GM12878 (cell line): ENCODE results near the gene KCNH4. TPM values are rescaled to one million over a fixed set of nuclear protein-coding genes. Genes with fewer than 3 reads are reported as not detected.

Source experiments
- ATAC-seq: fragments of 200-7000 bp; cut with Tn5 transposase; 3 replicates; pipeline ENCODE4 v1.9.1; 2020; ENCODE audit warnings: mild to moderate bottlenecking, moderate library complexity
- BruUV-seq: library from RNA; stranded (reverse); fragments of 400-500 nt; replicated peaks from 2 replicates; lab custom pipeline; 2021; lab: Mats Ljungman, UMichigan
- CTCF ChIA-PET: fragments of 300-600 bp; sonication (Branson Sonifier 250); formaldehyde crosslinking; extraction: SDS; loops from one replicate; lab custom pipeline; 2021; ENCODE audit warnings: inconsistent platforms; lab: Yijun Ruan, JAX
- POLR2A ChIA-PET: fragments of 350-600 bp; formaldehyde crosslinking; extraction: SDS; loops from one replicate; lab custom pipeline; 2021; ENCODE audit warnings: inconsistent platforms; lab: Charles Lee
- RAD21 ChIA-PET: fragments of 300-600 bp; sonication (Branson Sonifier 250); formaldehyde crosslinking; loops from one replicate; lab custom pipeline; 2023; ENCODE audit warnings: antibody characterized with exemption; ENCODE audit not compliant: unreplicated experiment; lab: Charles Lee
- SMC1A ChIA-PET: fragments of 300-600 bp; sonication (Branson Sonifier 250); formaldehyde crosslinking; loops from one replicate; lab custom pipeline; 2023; ENCODE audit not compliant: unreplicated experiment, uncharacterized antibody; lab: Charles Lee
- DNase-seq: peaks from one replicate; pipeline ENCODE4 v3.0.0-alpha.2; 2011; ENCODE audit warnings: low read depth, low spot score
- FAIRE-seq: peaks from 3 replicates; lab custom pipeline; 2011; peaks lifted over from hg19 to GRCh38; lab: Jason Lieb, UNC
- H2AFZ ChIP-seq: 2 replicates; pipeline ENCODE4 v1.6.0; 2011; ENCODE audit warnings: low read depth, low read length, control low read depth; ENCODE audit not compliant: control insufficient read depth
- H3K27ac ChIP-seq: 2 replicates; pipeline ENCODE4 v1.5.1; 2011; ENCODE audit warnings: control low read depth; ENCODE audit not compliant: control insufficient read depth, insufficient read depth
- H3K27me3 ChIP-seq, 2 experiments: replicated peaks in 1 of 2; 2 replicates each; pipeline versions ENCODE4 v1.6.0 to v1.6.1; 2011; ENCODE audit warnings: low read length in 1 of 2; ENCODE audit not compliant: control insufficient read depth in 2 of 2, insufficient read depth in 2 of 2
- H3K36me3 ChIP-seq, 2 experiments: 2 replicates each; pipeline ENCODE4 v1.5.1; 2011; ENCODE audit warnings: low read length in 1 of 2; ENCODE audit not compliant: control insufficient read depth in 2 of 2, insufficient read depth in 2 of 2
- H3K4me1 ChIP-seq: 2 replicates; pipeline ENCODE4 v1.6.1; 2011; ENCODE audit warnings: mild to moderate bottlenecking, low read length, moderate library complexity, mixed read lengths; ENCODE audit not compliant: control insufficient read depth, insufficient read depth
- H3K4me2 ChIP-seq: 2 replicates; pipeline ENCODE4 v1.6.0; 2011; ENCODE audit warnings: control low read depth; ENCODE audit not compliant: control insufficient read depth, insufficient read depth
- H3K4me3 ChIP-seq: fragments of 200-600 bp; sonication (generic); 2 replicates; pipeline ENCODE4 v1.5.1; 2016
- H3K79me2 ChIP-seq: 2 replicates; pipeline ENCODE4 v1.6.0; 2011; ENCODE audit warnings: low read length; ENCODE audit not compliant: control insufficient read depth, insufficient read depth
- H3K9ac ChIP-seq: 2 replicates; pipeline ENCODE4 v1.8.0; 2011; ENCODE audit warnings: low read length, control low read depth, mixed read lengths; ENCODE audit not compliant: control insufficient read depth, insufficient read depth
- H3K9me3 ChIP-seq: replicated peaks from 3 replicates; pipeline ENCODE4 v1.5.1; 2011; ENCODE audit warnings: mild to moderate bottlenecking, low read length; ENCODE audit not compliant: control insufficient read depth, insufficient read depth
- H4K20me1 ChIP-seq: 2 replicates; pipeline ENCODE4 v1.6.0; 2011; ENCODE audit not compliant: control insufficient read depth, insufficient read depth
- FOS ChIP-seq: IDR thresholded peaks from 3 replicates; pipeline ENCODE4 v1.6.1; 2011; ENCODE audit warnings: borderline replicate concordance; ENCODE audit not compliant: insufficient read length; ENCODE audit errors: extremely low read depth
- MYC ChIP-seq: IDR thresholded peaks from 2 replicates; pipeline ENCODE4 v1.6.1; 2011; ENCODE audit warnings: mild to moderate bottlenecking, low read length, moderate library complexity, inconsistent platforms; ENCODE audit not compliant: insufficient read depth, insufficient replicate concordance, insufficient read length, severe bottlenecking
- NFIC ChIP-seq: IDR thresholded peaks from 2 replicates; pipeline ENCODE4 v1.6.1; 2012; ENCODE audit warnings: low read depth, mild to moderate bottlenecking, inconsistent platforms, low read length, moderate library complexity
- NFYA ChIP-seq: IDR thresholded peaks from 2 replicates; pipeline ENCODE4 v1.6.1; 2011; ENCODE audit warnings: low read depth, mild to moderate bottlenecking, low read length, improper control_type of control experiment, borderline replicate concordance
- PAX5 ChIP-seq: IDR thresholded peaks from 2 replicates; pipeline ENCODE4 v1.6.1; 2011; ENCODE audit warnings: low read depth, low read length, borderline replicate concordance
- POU2F2 ChIP-seq: IDR thresholded peaks from 3 replicates; pipeline ENCODE4 v1.6.1; 2011; ENCODE audit warnings: low read depth, mild to moderate bottlenecking, low read length, borderline replicate concordance
- RBBP5 ChIP-seq: fragments of 200-600 bp; sonication (generic); conservative IDR thresholded peaks from 2 replicates; pipeline ENCODE4 v1.6.1; 2016
- WGBS: methylation state at CpG from one replicate; pipeline ENCODE4 v1.1.6; 2016; ENCODE audit warnings: low lambda C conversion rate; ENCODE audit not compliant: insufficient replicate concordance, insufficient coverage; ENCODE audit errors: missing lambda C conversion rate; 5-methylcytosine and 5-hydroxymethylcytosine counted together
- in situ Hi-C: fragments of 300-500 bp; cut with MboI; formaldehyde crosslinking; loops from 9 replicates; pipeline ENCODE4 v1.14.3; 2018; ENCODE audit warnings: mixed read lengths
- intact Hi-C: fragments of 100-400 bp; cut with micrococcal nuclease; formaldehyde crosslinking; loops from one replicate; pipeline ENCODE4 v1.14.2; 2022; ENCODE audit not compliant: unreplicated experiment
- polyA plus RNA-seq, 11 experiments: library from polyadenylated mRNA; depleted of rRNA in 4 of 11; unstranded in 6 of 11; stranded (reverse) in 5 of 11; fragments of >200 nt; fragmentation: Nextera tagmentation in 4 of 11; fragmentation: Illumina TruSeq in 1 of 11; extraction: Ambion mirVana in 4 of 11; extraction: Trizol in 1 of 11; gene quantifications; 1 replicate in 1 of 11; 2 replicates in 10 of 11; pipeline versions ENCODE4 v1.2.1 to v1.2.3, GENCODE V29; 2011 to 2016; ENCODE audit warnings: inconsistent platforms in 2 of 11, missing spikeins in 2 of 11, low read depth in 1 of 11
- total RNA-seq, 4 experiments: library from RNA; depleted of rRNA in 3 of 4; stranded (reverse); fragments of >200 nt in 3 of 4; fragmentation: Illumina TruSeq in 1 of 4; extraction: Trizol in 1 of 4; gene quantifications; 2 replicates each; pipeline versions ENCODE4 v1.2.1 to v1.2.3, GENCODE V29; 2013 to 2021
- TF ChIP-seq, protein P1 (sequence below): fragments of 450-650 bp; formaldehyde crosslinking; IDR thresholded peaks from 2 replicates; pipeline ENCODE4 v1.5.0; 2022; ENCODE audit warnings: mild to moderate bottlenecking, missing genetic modification characterization

Gene KCNH4
- total and polyA plus RNA-seq, 10 of the 15 experiments (the other 5 are each of a cell fraction or from before 2014, with no cell fraction given), result 0.03 to 0.88 (median 0.10) TPM; not detected in 2

DNA sequence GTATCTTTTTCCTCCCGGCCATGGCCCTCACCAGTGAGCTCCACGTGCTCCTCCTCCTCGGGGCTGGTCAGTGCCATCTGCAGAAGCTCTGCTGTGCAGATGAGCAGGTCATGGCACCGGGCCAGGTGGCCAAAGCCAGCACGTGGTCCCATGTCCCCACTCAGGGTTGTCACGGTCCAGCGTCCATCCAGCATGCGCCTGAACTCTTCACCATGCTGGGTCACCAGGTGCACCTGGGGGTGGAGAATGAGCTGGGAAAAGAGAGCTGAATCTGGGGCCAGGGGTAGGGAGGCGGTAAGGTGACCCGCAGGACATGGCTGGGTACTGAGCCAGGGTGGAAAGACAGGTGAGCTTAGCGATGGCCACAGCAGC lies 69.7 kb downstream of the KCNH4 start:
- peaks cover 34% of the 10 kb centered on the region for H3K4me1 ChIP-seq
- ChIA-PET POLR2A (interaction anchor here (1.9 to 3.5 kb wide), 3 partner anchors 10 to 145 kb away, joined by 7 to 23 read pairs (median 9); partner anchors contain the start of genes CNP, DNAJC7 and KAT2A), CTCF (interaction anchor here (0.6 to 7.5 kb wide), 9 partner anchors 9 to 418 kb away, joined by 3 to 61 read pairs (median 5); partner anchors contain the start of genes DNAJC7 and KCNH4), RAD21 (interaction anchor here (0.9 to 1.9 kb wide), 9 partner anchors 9 to 181 kb away, joined by 3 to 8 read pairs (median 4); partner anchors contain the start of genes KAT2A, NKIRAS2 and ODAD4), SMC1A (interaction anchor here (0.6 to 3.3 kb wide), 6 partner anchors 45 to 621 kb away, joined by 3 to 17 read pairs (median 6); partner anchors contain the start of gene DNAJC7)
- H3K4me2 ChIP-seq, result peak overlapping the region; percentile 75
- no TSS peak for BruUV-seq
- H3K4me3 ChIP-seq, result peak overlapping the region; percentile 79; the same call in 1 of the 2 replicates
- FAIRE-seq, result no peak
- no peaks in the 10 kb centered on the region for H3K27me3 ChIP-seq
- no peaks in the 10 kb centered on the region; the same call in 2 of the 3 replicates for H3K9me3 ChIP-seq
- no peak for DNase-seq
- H3K9ac ChIP-seq, result peak overlapping the region; percentile 94; the same call in 1 of the 2 replicates
- peaks cover 2 to 3% of the 10 kb centered on the region in 2 experiments; a peak in 2 of 4 replicates for H3K36me3 ChIP-seq
- no peak for ATAC-seq
- no peak overlapping the region for H2AFZ ChIP-seq
- H3K27ac ChIP-seq, result peak overlapping the region; percentile 98
- no peaks in the 10 kb centered on the region for H4K20me1 ChIP-seq
- WGBS, result 96% methylated on average over 11 of the region's 11 CpGs
- no peak for TF ChIP-seq RBBP5
- TF ChIP-seq, protein P1, sequence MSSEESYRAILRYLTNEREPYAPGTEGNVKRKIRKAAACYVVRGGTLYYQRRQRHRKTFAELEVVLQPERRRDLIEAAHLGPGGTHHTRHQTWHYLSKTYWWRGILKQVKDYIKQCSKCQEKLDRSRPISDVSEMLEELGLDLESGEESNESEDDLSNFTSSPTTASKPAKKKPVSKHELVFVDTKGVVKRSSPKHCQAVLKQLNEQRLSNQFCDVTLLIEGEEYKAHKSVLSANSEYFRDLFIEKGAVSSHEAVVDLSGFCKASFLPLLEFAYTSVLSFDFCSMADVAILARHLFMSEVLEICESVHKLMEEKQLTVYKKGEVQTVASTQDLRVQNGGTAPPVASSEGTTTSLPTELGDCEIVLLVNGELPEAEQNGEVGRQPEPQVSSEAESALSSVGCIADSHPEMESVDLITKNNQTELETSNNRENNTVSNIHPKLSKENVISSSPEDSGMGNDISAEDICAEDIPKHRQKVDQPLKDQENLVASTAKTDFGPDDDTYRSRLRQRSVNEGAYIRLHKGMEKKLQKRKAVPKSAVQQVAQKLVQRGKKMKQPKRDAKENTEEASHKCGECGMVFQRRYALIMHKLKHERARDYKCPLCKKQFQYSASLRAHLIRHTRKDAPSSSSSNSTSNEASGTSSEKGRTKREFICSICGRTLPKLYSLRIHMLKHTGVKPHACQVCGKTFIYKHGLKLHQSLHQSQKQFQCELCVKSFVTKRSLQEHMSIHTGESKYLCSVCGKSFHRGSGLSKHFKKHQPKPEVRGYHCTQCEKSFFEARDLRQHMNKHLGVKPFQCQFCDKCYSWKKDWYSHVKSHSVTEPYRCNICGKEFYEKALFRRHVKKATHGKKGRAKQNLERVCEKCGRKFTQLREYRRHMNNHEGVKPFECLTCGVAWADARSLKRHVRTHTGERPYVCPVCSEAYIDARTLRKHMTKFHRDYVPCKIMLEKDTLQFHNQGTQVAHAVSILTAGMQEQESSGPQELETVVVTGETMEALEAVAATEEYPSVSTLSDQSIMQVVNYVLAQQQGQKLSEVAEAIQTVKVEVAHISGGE (CRISPR knock-in tag), result no peak
- no peak for TF ChIP-seq FOS
- no peak for TF ChIP-seq POU2F2
- TF ChIP-seq PAX5, result 0 out of 2 replicates have a peak, but pooled peaks have one; percentile 48
- no peak for TF ChIP-seq MYC
- TF ChIP-seq NFIC, result no peak
- no peak for TF ChIP-seq NFYA
- in situ Hi-C loops, result loop anchor here (5.0 kb wide), 2 partner anchors 89 to 149 kb away; partner anchors contain the start of gene NKIRAS2
- peaks cover 13% of the 10 kb centered on the region for H3K79me2 ChIP-seq
- intact Hi-C loops, result no loop called here
